Duodenal mucosa (tissue), 2 donors: ENCODE results near the gene RIPPLY1.
"Not testable (repeated sequence)": the region's sequence is repeated elsewhere in the genome, so short reads cannot be mapped to it uniquely, and the experiment has no call there.

ENCODE experiments used
- H3K27ac ChIP-seq: one replicate; pipeline ENCODE4 v1.7.0; 2013; ENCODE audit warnings: low read depth, low read length
- H3K27me3 ChIP-seq, 2 donors: one replicate each; pipeline ENCODE4 v1.7.0; 2013; ENCODE audit warnings: low read length in 2 of 2, control low read depth in 1 of 2; ENCODE audit not compliant: insufficient read depth in 2 of 2, control insufficient read depth in 1 of 2
- H3K36me3 ChIP-seq, 2 donors: one replicate each; pipeline ENCODE4 v1.7.0; 2013; ENCODE audit warnings: low read length in 2 of 2, control low read depth in 1 of 2; ENCODE audit not compliant: insufficient read depth in 2 of 2, control insufficient read depth in 1 of 2
- H3K4me1 ChIP-seq, 2 donors: one replicate each; pipeline ENCODE4 v1.7.0; 2013; ENCODE audit warnings: low read length in 2 of 2, control low read depth in 1 of 2; ENCODE audit not compliant: insufficient read depth in 2 of 2, control insufficient read depth in 1 of 2
- H3K4me3 ChIP-seq, 2 donors: one replicate each; pipeline ENCODE4 v1.7.0; 2013; ENCODE audit warnings: low read length in 2 of 2, low read depth in 1 of 2
- H3K9ac ChIP-seq, 2 donors: one replicate each; pipeline ENCODE4 v1.7.0; 2013; ENCODE audit warnings: low read length in 2 of 2, low read depth in 1 of 2
- H3K9me3 ChIP-seq, 2 donors: one replicate each; pipeline ENCODE4 v1.7.0; 2013; ENCODE audit warnings: low read length in 2 of 2, control low read depth in 1 of 2; ENCODE audit not compliant: control insufficient read depth in 1 of 2

Gene RIPPLY1

DNA sequence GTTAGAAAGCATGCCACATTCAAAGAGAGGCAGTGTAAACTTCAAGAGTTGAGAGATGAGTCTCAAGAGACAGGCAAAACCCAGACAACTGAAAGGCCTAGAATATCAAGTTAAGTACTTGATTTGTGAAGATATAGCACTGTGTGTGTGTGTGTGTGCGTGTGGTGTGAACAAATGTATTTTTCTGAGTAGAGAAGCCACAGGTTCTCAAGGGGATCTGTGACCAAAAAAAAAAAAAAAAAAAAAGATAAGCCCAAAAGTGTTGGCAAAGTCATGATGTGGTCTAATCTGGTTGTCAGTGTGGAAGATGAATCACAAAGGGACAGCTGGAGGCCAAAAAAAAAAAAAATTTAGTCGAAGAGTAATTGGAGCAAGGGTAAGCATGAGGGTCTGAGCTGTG, 3.9 kb downstream of the RIPPLY1 start:
- Histone ChIP-seq H3K27me3 (no peaks in the 10 kb centered on the region), H3K4me1 (peaks cover 14 to 20% of the 10 kb centered on the region in 2 donors), H3K27ac (no peak overlapping the region), H3K9ac (no peak overlapping the region), H3K9me3 (no peaks in the 10 kb centered on the region), H3K36me3 (no peaks in the 10 kb centered on the region), H3K4me3 (no peak overlapping the region)

DNA sequence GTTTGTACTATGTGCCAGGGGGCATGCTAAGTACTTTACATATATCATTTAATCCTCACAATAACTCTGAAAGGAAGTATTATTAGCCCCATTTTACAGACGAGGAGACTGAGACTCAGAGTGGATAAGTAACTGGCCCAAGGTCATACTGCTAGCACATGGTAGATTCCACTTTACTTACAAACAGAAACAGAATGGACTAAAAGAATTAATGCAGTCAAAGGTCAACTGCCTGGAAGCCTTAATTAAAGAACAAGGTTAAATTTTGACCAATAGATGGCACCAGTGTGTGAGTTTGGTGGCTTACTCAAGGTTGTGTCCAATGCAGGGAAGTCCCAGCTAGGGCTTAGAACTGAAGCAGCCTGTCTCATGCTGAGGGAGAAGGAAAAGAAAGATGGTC, 4.7 kb downstream of the RIPPLY1 start:
- H3K27ac ChIP-seq, result no peak overlapping the region
- no peaks in the 10 kb centered on the region for H3K9me3 ChIP-seq
- no peak overlapping the region for H3K4me3 ChIP-seq
- no peaks in the 10 kb centered on the region for H3K27me3 ChIP-seq
- peaks cover 14 to 20% of the 10 kb centered on the region in 2 donors for H3K4me1 ChIP-seq
- H3K36me3 ChIP-seq, result no peaks in the 10 kb centered on the region
- no peak overlapping the region for H3K9ac ChIP-seq

DNA sequence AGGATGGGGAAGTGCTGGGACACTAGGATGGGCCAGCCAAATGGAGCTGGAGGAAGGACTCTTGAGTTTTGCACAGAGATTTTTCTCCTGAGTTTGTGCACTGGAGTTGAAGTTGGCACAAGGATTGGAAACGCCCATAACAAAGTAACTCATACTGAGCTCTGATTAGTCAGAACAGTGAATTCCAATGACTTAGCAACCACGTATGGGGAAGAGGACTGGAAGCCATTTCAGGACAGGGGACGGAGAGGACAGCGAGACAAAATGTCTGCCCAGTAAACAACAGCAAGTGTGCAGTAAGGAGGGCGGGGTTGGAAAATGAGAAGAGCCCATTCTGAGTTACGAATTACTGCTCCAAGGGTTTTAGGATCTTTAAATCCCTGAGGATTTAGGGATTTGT, 5.9 kb downstream of the RIPPLY1 start:
- Histone ChIP-seq H3K9ac (no peak overlapping the region), H3K36me3 (no peaks in the 10 kb centered on the region), H3K4me3 (no peak overlapping the region), H3K27ac (no peak overlapping the region), H3K27me3 (no peaks in the 10 kb centered on the region), H3K4me1 (peaks cover 10 to 15% of the 10 kb centered on the region in 2 donors), H3K9me3 (no peaks in the 10 kb centered on the region)

DNA sequence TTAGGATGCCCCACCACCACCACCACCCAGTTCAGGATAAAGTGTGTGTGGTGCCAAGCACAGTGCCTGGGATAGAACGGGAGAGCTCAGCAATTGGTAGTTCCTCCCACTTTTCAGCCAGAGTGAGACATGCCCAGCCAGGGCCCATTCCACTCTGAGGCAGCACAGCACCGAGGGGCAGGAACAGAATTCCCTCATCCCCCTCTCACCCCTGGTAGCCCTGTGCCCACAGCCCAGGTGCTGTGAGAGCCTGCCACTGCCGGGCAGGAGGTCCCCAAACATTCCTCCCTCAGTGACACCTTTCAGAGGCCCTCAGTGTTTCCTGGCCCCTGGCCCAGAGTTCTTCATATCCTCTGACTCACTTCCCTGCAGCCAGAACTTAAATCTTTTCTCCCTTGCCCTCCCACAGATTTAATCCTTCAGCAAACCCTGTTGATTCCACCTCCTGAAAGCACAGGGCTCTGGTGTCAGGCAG, 8.1 kb downstream of the RIPPLY1 start:
- Histone ChIP-seq H3K4me3 (no peak overlapping the region), H3K36me3 (no peaks in the 10 kb centered on the region), H3K9me3 (no peaks in the 10 kb centered on the region), H3K27me3 (no peaks in the 10 kb centered on the region), H3K9ac (no peak overlapping the region), H3K27ac (no peak overlapping the region), H3K4me1 (peaks cover 0 to 2% of the 10 kb centered on the region in 2 donors)

DNA sequence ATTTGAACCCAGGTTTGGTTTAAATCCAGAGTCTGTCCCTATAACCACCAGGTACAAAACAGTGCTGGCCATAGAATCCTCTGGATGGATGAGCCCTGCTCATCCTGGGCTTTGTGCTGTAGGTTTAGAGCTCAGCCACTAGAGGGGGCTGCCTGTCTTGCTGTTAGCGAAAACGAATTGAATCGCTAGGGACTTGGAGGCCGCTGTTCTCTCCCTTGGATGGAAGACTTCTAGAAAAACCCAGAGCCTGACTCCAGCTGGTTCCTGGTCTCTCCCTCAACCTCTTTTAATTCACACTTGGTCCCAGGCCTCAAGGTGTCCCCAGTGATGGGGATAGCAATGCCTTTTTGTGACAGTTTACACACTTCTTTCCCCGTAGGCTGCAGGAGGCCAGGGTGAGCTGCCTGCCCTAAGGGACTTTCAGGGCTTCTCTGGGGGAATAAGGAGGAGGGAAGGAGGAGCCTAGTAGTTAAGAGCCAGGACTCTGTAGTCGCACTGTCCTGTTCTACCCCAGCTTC, 8.7 kb downstream of the RIPPLY1 start:
- Histone ChIP-seq H3K4me1 (peaks cover 0 to 2% of the 10 kb centered on the region in 2 donors), H3K27me3 (no peaks in the 10 kb centered on the region), H3K27ac (no peak overlapping the region), H3K9me3 (no peaks in the 10 kb centered on the region), H3K36me3 (no peaks in the 10 kb centered on the region), H3K4me3 (no peak overlapping the region), H3K9ac (no peak overlapping the region)

DNA sequence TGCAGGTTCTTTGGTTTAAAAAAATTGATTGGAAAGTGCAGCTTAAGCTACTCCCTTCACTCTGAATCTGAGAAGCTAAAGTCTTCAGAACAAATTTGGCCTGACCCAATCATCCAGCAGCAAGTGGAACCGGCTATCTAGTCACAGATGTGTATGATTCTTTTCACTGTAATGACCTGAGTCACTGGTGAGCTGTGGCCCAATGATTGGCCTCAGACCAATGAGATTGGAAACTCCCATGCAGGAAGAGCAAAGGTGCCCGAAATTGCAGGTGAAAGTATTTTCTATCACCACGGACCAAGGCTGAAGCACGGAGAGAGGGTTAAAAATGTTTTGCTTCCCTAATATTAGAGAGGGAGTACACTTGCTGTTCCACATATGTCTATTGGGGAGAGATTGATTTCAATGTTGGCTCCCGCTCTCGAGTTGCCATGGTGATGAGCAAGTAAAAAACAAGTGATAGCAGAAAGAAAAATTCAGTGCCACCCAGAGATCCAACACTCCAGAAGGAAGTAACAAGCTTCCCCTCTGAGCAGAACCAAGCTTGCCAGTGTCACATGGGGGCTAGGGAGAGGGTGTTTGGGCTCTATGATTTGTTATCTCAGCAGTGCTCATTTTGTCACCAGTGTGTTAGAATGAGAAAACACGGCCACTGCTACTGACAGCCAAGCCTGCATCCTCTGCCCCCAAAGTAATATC, 11.2 kb downstream of the RIPPLY1 start:
- Histone ChIP-seq H3K9me3 (no peaks in the 10 kb centered on the region), H3K27ac (no peak overlapping the region), H3K36me3 (no peaks in the 10 kb centered on the region), H3K4me1 (no peaks in the 10 kb centered on the region), H3K9ac (no peak overlapping the region), H3K4me3 (no peak overlapping the region), H3K27me3 (no peaks in the 10 kb centered on the region)

DNA sequence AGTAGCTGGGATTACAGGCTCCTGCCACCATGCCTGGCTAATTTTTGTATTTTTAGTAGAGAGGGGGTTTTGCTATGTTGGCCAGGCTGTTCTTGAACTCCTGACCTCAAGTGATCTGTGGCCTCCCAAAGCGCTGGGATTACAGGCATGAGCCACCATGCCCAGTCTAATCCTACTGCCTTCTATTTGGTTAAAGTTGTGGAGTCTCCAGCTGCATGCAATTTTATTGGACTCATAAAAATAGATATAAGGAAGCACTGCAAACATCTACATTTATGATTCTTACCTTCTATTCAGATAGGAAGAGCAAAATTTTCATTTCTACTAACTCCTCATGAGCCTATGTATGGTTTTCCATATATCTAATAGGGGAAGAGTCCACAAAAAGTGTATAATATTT, 13.7 kb downstream of the RIPPLY1 start:
- Histone ChIP-seq H3K4me1 (no peaks in the 10 kb centered on the region), H3K27me3 (no peaks in the 10 kb centered on the region)

DNA sequence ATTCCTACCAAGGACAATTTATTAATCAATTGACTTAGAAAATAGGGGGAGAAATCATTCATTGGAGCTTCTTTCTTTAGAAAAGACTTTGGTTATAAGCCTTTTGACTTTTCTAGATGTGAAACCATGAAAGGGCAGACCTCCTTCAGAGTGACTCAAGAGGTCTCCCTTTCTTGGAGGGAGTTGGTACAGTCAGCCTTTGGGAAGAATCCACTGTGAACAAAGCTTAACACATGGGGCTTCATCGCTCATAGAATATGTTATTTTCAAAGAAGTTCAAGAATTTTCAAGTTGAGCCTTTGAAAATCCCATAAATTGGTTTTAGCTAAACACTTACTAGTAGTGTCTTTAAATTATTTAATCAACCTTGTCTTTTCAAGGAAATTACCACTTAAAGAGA, 28.0 kb downstream of the RIPPLY1 start:
- no peaks in the 10 kb centered on the region for H3K4me1 ChIP-seq
- H3K4me3 ChIP-seq, result no peak overlapping the region
- no peaks in the 10 kb centered on the region for H3K9me3 ChIP-seq
- peaks cover 0 to 4% of the 10 kb centered on the region in 2 donors for H3K36me3 ChIP-seq
- H3K27me3 ChIP-seq, result no peaks in the 10 kb centered on the region
- no peak overlapping the region for H3K9ac ChIP-seq
- H3K27ac ChIP-seq, result no peak overlapping the region

More for the DNA sequence above, 13.7 kb downstream of the RIPPLY1 start:
- Histone ChIP-seq H3K36me3 (no peaks in the 10 kb centered on the region), H3K27ac (no peak overlapping the region), H3K9me3 (no peaks in the 10 kb centered on the region), H3K9ac (no peak overlapping the region), H3K4me3 (no peak overlapping the region)

DNA sequence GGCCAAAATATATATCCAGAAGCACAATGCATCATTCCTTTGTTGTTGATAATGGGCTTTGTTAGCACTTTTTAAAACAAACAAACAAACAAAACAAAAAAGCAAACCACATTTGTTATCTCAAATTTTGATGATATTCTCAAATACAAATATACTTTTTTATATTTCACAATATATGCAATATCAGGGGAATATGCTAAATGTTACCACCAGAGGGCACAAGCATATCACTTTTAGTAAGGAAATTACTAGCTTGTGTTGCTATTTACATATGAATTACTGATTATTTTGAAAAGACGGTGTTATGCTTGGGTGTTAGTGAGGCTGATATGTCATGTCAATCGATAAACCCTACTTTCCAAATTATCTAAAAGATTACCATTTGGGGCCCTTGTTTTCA, 29.1 kb downstream of the RIPPLY1 start:
- no peak overlapping the region for H3K9ac ChIP-seq
- no peaks in the 10 kb centered on the region for H3K4me1 ChIP-seq

DNA sequence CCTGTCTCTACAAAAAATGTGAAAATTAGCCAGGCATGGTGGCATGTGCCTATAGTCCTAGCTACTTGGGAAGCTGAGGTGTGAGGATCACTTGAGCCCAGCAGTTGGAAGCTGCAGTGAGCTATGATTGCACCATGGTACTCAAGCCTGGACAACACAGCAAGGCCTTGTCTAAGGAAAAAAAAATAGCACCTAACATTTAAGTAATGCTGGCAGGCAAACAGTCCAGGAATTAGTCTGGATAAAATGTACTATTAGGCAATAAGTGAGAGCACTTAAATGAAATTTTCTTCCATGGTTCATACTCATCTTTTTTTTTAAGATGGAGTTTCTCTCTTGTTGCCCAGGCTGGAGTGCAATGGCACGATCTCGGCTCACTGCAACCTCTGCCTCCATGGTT, 30.3 kb downstream of the RIPPLY1 start:
- H3K27ac ChIP-seq, H3K4me3 ChIP-seq, H3K9ac ChIP-seq, H3K9me3 ChIP-seq, H3K4me1 ChIP-seq, H3K36me3 ChIP-seq, H3K27me3 ChIP-seq: not testable (repeated sequence)

More for the DNA sequence above, 29.1 kb downstream of the RIPPLY1 start:
- Histone ChIP-seq H3K4me3 (no peak overlapping the region), H3K36me3 (peaks cover 0 to 4% of the 10 kb centered on the region in 2 donors), H3K27ac (no peak overlapping the region), H3K9me3 (no peaks in the 10 kb centered on the region), H3K27me3 (no peaks in the 10 kb centered on the region)
